HFFc6 (cell line): Measurements from ENCODE around the gene NNMT. TPM values are rescaled to one million over a fixed set of nuclear protein-coding genes. Genes with fewer than 3 reads are reported as not detected.

ENCODE experiments used
- DNase-seq: peaks from one replicate; pipeline ENCODE4 v3.0.0-alpha.2; 2018
- H3K27ac Mint-ChIP-seq: 2 replicates; pipeline ENCODE4 v1.8.0; 2020; ENCODE audit warnings: mild to moderate bottlenecking, mixed read lengths
- H3K27me3 Mint-ChIP-seq: 2 replicates; pipeline ENCODE4 v1.8.0; 2021; ENCODE audit warnings: mild to moderate bottlenecking, moderate library complexity, mixed read lengths; ENCODE audit not compliant: insufficient read depth
- H3K36me3 Mint-ChIP-seq: 2 replicates; pipeline ENCODE4 v1.8.0; 2021; ENCODE audit warnings: low read depth, mixed read lengths
- H3K4me1 Mint-ChIP-seq: 2 replicates; pipeline ENCODE4 v1.8.0; 2020; ENCODE audit warnings: low read depth, mixed read lengths
- H3K4me3 Mint-ChIP-seq: 2 replicates; pipeline ENCODE4 v1.8.0; 2020; ENCODE audit warnings: mild to moderate bottlenecking, moderate library complexity, mixed read lengths
- H3K9me3 Mint-ChIP-seq: 2 replicates; pipeline ENCODE4 v1.8.0; 2020; ENCODE audit warnings: mild to moderate bottlenecking, mixed read lengths
- total RNA-seq, 6 experiments: library from RNA; stranded (reverse); fragmentation: NEBNext Ultra II Directional; extraction: Animal tissue kit (Norgen Biotek cat#: 25700); gene quantifications; 2 replicates in 1 of 6; 3 replicates in 5 of 6; pipeline ENCODE4 v1.2.3, GENCODE V29; 2021
- TF ChIP-seq, protein P1 (sequence below): fragments of 200-600 bp; sonication (generic); IDR thresholded peaks from 2 replicates; pipeline ENCODE4 v1.5.0; 2021; ENCODE audit warnings: antibody characterized with exemption, mild to moderate bottlenecking

The NNMT gene
- total RNA-seq, 6 experiments from 2014 or later: 191 to 264 (median 205) TPM

DNA sequence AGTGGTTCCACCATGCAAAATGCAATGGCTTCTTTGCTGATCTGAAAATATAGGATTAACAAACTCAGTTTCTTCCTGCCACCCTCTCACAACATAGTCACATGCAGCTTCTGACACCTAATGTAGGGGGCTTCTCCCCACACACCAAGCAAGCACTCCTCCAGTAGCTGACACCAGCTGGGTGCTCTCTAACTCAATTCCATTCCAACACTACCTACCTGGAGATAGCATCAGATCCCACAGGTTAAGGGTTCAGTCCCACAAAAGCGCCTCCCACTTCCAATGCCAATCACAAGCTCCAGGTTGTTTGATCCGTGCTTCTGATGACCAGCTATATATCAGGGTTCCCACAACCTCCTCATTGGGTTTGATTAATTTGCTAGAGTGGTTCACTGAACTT, 31.8 kb upstream of the NNMT start:
- no peak overlapping the region for H3K27ac Mint-ChIP-seq
- no peaks in the 10 kb centered on the region for H3K9me3 Mint-ChIP-seq
- DNase-seq: no peak
- no peaks in the 10 kb centered on the region for H3K36me3 Mint-ChIP-seq
- H3K4me3 Mint-ChIP-seq: no peak overlapping the region
- no peaks in the 10 kb centered on the region for H3K4me1 Mint-ChIP-seq
- H3K27me3 Mint-ChIP-seq: peaks cover 20% of the 10 kb centered on the region
- TF ChIP-seq, protein P1, sequence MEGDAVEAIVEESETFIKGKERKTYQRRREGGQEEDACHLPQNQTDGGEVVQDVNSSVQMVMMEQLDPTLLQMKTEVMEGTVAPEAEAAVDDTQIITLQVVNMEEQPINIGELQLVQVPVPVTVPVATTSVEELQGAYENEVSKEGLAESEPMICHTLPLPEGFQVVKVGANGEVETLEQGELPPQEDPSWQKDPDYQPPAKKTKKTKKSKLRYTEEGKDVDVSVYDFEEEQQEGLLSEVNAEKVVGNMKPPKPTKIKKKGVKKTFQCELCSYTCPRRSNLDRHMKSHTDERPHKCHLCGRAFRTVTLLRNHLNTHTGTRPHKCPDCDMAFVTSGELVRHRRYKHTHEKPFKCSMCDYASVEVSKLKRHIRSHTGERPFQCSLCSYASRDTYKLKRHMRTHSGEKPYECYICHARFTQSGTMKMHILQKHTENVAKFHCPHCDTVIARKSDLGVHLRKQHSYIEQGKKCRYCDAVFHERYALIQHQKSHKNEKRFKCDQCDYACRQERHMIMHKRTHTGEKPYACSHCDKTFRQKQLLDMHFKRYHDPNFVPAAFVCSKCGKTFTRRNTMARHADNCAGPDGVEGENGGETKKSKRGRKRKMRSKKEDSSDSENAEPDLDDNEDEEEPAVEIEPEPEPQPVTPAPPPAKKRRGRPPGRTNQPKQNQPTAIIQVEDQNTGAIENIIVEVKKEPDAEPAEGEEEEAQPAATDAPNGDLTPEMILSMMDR: no peak

DNA sequence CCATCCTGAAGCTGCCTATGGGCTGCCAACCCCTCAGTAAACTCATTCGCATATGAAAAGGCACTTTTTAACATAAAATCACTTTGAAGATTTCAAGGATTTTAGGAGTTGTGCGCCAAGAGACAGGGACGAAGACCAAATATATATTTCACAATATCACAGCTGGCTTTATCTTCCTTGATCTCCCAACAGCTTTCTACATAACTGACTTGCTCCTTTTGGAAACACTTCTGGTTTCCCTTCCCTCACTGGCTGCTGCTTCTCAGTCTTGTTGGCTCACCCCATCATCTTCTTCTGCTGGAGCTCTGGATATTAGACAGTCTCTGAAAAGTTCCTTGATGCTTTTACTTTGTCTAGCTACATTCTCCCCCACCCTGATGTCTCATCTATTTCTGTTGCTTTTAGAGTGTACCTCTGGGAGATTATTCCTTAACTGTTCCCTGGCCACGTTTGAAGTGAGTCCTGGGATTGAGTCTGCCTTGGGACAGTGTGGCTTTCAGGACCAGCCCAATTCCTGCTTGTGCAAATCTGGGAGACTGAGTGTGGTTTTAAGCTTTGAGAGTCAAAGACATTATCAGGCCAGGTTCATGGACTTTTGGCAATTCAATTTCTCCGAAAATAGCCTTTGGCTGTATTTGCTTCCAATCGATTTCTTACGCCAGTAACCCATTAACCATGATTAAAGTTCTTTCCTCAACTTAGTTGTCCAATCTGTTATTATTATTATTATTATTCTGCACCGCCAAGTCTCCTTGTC, 30.9 kb upstream of the NNMT start:
- H3K4me3 Mint-ChIP-seq: no peak overlapping the region
- H3K36me3 Mint-ChIP-seq: no peaks in the 10 kb centered on the region
- TF ChIP-seq, protein P1: no peak
- H3K4me1 Mint-ChIP-seq: no peaks in the 10 kb centered on the region
- no peaks in the 10 kb centered on the region for H3K9me3 Mint-ChIP-seq
- DNase-seq: no peak
- no peak overlapping the region for H3K27ac Mint-ChIP-seq
- H3K27me3 Mint-ChIP-seq: peaks cover 17% of the 10 kb centered on the region

DNA sequence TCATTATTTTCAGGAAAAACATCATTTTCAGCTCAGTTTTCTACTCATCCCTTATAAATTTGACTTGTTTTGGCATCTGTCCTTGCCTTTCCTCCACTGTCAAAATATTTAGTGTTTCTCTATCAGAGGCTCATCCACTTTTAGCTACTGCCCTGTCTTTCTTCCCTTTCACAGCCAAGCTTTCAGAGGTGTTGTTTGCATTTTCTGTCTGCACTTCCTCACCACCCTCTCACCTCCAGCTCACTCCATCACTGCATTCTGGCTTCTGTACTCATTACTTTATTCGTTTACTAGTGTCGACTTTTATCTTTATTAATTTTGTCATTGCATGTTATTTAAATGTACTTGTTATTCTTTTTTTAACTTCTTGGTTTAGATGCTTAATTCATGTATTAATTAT, 26.7 kb upstream of the NNMT start:
- no peaks in the 10 kb centered on the region for H3K36me3 Mint-ChIP-seq
- 0 out of 2 replicates have a peak, but pooled peaks cover 4% of the 10 kb centered on the region for H3K9me3 Mint-ChIP-seq
- DNase-seq: no peak
- TF ChIP-seq, protein P1: no peak
- no peak overlapping the region for H3K4me3 Mint-ChIP-seq
- no peak overlapping the region for H3K27ac Mint-ChIP-seq
- H3K4me1 Mint-ChIP-seq: no peaks in the 10 kb centered on the region
- H3K27me3 Mint-ChIP-seq: peaks cover 41% of the 10 kb centered on the region

DNA sequence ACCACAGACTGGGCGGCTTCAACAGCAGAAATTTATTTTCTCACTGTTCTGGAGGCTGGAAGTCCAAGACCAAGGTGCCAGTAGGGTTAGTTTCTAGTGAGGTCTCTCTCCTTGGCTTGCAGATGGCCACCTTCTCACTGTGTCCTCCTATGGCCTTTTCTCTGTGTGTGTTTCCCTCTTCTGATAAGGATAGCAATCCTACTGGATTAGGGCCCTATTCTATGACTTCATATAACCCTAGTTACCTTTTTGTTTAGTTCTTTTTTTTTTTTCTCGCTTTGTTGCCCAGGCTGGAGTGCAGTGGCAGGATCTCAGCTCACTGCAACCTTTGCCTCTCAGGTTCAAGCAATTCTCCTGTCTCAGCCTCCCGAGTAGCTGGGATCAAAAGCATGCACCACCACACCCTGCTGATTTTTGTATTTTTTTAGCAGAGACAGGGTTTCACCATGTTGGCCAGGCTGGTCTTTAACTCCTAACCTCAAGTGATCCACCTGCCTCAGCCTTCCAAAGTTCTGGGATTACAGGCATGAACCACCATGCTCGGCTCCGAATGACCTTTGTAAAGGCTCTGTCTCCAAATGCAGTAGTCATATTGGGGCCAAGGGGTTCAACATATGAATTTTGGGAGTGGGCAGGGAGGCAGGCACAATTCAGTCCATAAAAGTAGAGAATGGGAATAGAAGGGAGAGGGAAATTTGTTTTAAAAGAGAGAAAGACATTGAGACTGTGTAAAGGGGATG, 25.5 kb upstream of the NNMT start:
- Mint-ChIP-seq H3K27me3 (peaks cover 46% of the 10 kb centered on the region), H3K4me3 (no peak overlapping the region)
- DNase-seq: no peak

DNA sequence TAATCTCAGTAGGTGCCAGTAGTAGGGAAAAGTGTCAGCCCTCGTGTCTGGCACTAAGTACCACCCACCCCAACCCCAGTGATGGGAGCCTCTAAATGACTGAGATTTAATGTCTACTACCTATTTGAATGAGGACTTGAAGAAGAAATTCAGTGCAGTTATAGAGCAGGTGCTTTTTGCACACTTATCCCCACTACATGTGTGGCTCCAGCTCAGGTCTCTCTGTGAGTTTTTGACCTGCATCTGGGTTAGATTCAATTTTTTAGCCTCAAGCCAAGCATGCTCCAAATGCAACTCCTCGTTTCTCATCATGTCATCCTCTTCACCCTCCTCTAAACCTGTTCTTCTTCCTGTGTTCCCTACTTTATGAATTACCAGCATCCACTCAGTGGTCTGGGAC, 24.9 kb upstream of the NNMT start:
- H3K36me3 Mint-ChIP-seq: no peaks in the 10 kb centered on the region
- H3K27ac Mint-ChIP-seq: no peak overlapping the region
- DNase-seq: no peak
- H3K9me3 Mint-ChIP-seq: 0 out of 2 replicates have a peak, but pooled peaks cover 4% of the 10 kb centered on the region
- H3K4me3 Mint-ChIP-seq: no peak overlapping the region
- H3K27me3 Mint-ChIP-seq: peaks cover 46% of the 10 kb centered on the region
- H3K4me1 Mint-ChIP-seq: no peaks in the 10 kb centered on the region
- TF ChIP-seq, protein P1: no peak

More for the DNA sequence above, 25.5 kb upstream of the NNMT start:
- Mint-ChIP-seq H3K4me1 (no peaks in the 10 kb centered on the region), H3K27ac (no peak overlapping the region), H3K9me3 (0 out of 2 replicates have a peak, but pooled peaks cover 4% of the 10 kb centered on the region), H3K36me3 (no peaks in the 10 kb centered on the region)
- TF ChIP-seq, protein P1: no peak
